PC-9 (cell line): ENCODE data around the gene TMTC2.

ENCODE experiments used
- CTCF ChIP-seq: fragments of 200-600 bp; sonication (generic); conservative IDR thresholded peaks from 2 replicates; pipeline ENCODE4 v1.6.1; 2017; ENCODE audit warnings: mixed run types, antibody characterized with exemption, mild to moderate bottlenecking, moderate library complexity
- EZH2 ChIP-seq: fragments of 200-600 bp; sonication (generic); IDR thresholded peaks from 2 replicates; pipeline ENCODE4 v1.8.0; 2017; ENCODE audit warnings: antibody characterized with exemption, low read depth

DNA sequence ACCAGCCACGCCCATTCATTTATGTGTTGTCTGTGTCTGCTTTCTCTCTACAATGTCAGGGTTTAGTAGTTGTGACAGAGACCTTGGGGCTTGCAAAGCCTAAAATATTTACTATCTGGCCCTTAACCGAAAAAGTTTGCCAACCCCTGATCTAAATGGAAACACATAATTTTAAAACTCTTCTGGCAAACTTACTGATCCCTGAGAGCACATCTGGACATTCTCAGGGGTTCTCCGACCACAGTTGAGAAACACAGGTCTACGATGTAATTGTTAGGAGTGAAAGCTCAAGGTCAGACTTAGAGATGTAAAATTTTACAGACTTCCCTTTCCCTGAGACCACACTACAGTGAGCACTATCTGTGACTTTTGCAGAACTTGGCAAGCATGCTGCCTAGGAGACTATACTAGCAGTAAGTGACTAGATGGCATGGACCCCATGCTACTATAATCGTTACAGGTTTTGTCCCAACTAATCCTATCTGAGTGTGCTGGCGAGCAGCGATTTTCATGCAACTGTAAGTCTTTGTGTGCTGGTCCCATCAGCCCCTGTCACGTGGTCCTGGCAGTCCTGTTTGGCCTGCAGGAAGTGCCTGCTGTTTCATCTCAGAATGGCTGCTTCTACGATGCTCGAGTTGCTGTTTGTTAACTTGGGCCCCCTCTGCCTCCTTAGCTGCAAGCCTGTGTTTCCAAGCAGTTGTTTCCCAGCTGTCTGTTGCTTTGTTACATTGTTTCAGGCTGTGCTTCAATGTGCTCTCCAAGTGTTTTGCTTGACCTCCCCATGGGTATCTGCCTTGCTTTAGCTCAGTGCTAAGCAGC, 21.6 kb downstream of the TMTC2 start:
- TF ChIP-seq CTCF: no peak
- no peak for TF ChIP-seq EZH2
